ENCODE measurements around the gene ESAM. TPM values are rescaled to one million over a fixed set of nuclear protein-coding genes. Genes with fewer than 3 reads are reported as not detected.

ESAM gene
- polyA plus RNA-seq, 1 donor (not counting 4 experiments of a cell fraction or from before 2014, with no cell fraction given): 0.04 TPM

DNA sequence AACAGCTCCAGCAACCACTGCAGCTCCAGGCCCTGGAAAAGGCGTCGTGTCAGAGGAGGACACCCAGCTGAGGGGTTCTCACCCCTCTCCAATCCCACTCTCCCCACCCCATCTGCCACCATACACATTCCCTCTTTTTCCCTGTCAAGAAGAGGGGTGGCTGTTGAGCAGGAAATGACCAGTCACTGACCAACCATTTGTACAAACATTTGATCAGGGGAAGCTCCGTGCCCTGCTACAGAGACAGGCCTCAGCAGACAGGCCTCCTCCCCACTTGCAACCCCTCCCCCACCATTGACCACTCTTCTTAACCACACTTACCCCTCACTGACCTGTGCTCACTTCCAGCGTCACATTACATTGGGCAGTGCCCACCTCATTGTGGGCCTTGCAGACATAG lies 7.8 kb downstream of the ESAM start:
- Histone ChIP-seq H3K4me3 (ENCODE audit: control insufficient read depth in 2 of 3, extremely low read depth in 1 of 3, insufficient read depth in 2 of 3, low read depth in 1 of 3, low read length in 3 of 3) (no peak overlapping the region), H3K9me3 (ENCODE audit: control insufficient read depth, low read depth, low read length) (no peaks in the 10 kb centered on the region), H3K79me2 (ENCODE audit: control insufficient read depth, insufficient read depth, low read length) (no peaks in the 10 kb centered on the region), H3K36me3 (ENCODE audit: control insufficient read depth in 2 of 2, extremely low read depth in 1 of 2, insufficient read depth in 2 of 2, low read length in 2 of 2) (no peaks in the 10 kb centered on the region), H3K4me1 (ENCODE audit: control insufficient read depth, extremely low read depth, insufficient read depth, low read length) (peaks cover 9% of the 10 kb centered on the region), H3K9me1 (ENCODE audit: control insufficient read depth, extremely low read depth, insufficient read depth, low read length) (no peaks in the 10 kb centered on the region), H3K27ac (ENCODE audit: control insufficient read depth, insufficient read depth, low read length) (no peak overlapping the region), H3K9ac (ENCODE audit: control insufficient read depth, extremely low read depth, insufficient read depth, low read length) (no peak overlapping the region), H3K27me3 (ENCODE audit: control insufficient read depth, extremely low read depth, insufficient read depth, low read length) (peaks cover 73% of the 10 kb centered on the region), H2AFZ (ENCODE audit: control insufficient read depth, low read length) (no peak overlapping the region), H3K4me2 (ENCODE audit: control insufficient read depth, extremely low read depth, insufficient read depth, low read depth, low read length) (no peak overlapping the region), H4K20me1 (ENCODE audit: control insufficient read depth, extremely low read depth, insufficient read depth, low read length) (no peaks in the 10 kb centered on the region)
- dilution Hi-C loops (cut with MboI; ENCODE audit: extremely low pct_ligation_motif_present, low sequenced_read_pairs): no loop called here
- no peak for FAIRE-seq
- DNase-seq (ENCODE audit: low read depth, low spot score): no peak
- no peak for TF ChIP-seq CTCF (optimal IDR thresholded peaks at IDR 0.05 in 1 of 3, IDR thresholded peaks at IDR 0.05 in 1 of 3, conservative IDR thresholded peaks at IDR 0.05 in 1 of 3; ENCODE audit: extremely low read depth in 1 of 3, insufficient read depth in 2 of 3, low read length in 3 of 3)
- no peak for TF ChIP-seq EZH2 (IDR thresholded peaks at IDR 0.05; ENCODE audit: low read length)

GRCh38 chr11:124753624-124754023 lies 8.5 kb downstream of the ESAM start:
- H3K27me3 ChIP-seq (ENCODE audit: control insufficient read depth, extremely low read depth, insufficient read depth, low read length): peaks cover 66% of the 10 kb centered on the region
- no peak overlapping the region for H2AFZ ChIP-seq (ENCODE audit: control insufficient read depth, low read length)

More at GRCh38 chr11:124753624-124754023, 8.5 kb downstream of the ESAM start:
- H3K79me2 ChIP-seq (ENCODE audit: control insufficient read depth, insufficient read depth, low read length): no peaks in the 10 kb centered on the region
- H4K20me1 ChIP-seq (ENCODE audit: control insufficient read depth, extremely low read depth, insufficient read depth, low read length): no peaks in the 10 kb centered on the region
- dilution Hi-C loops (cut with MboI; ENCODE audit: extremely low pct_ligation_motif_present, low sequenced_read_pairs): no loop called here
- H3K9me1 ChIP-seq (ENCODE audit: control insufficient read depth, extremely low read depth, insufficient read depth, low read length): no peaks in the 10 kb centered on the region
- H3K4me2 ChIP-seq (ENCODE audit: control insufficient read depth, extremely low read depth, insufficient read depth, low read depth, low read length): no peak overlapping the region
- H3K4me1 ChIP-seq (ENCODE audit: control insufficient read depth, extremely low read depth, insufficient read depth, low read length): peaks cover 6% of the 10 kb centered on the region
- no peaks in the 10 kb centered on the region for H3K9me3 ChIP-seq (ENCODE audit: control insufficient read depth, low read depth, low read length)
- H3K4me3 ChIP-seq (ENCODE audit: control insufficient read depth in 2 of 3, extremely low read depth in 1 of 3, insufficient read depth in 2 of 3, low read depth in 1 of 3, low read length in 3 of 3): no peak overlapping the region
- no peak overlapping the region for H3K27ac ChIP-seq (ENCODE audit: control insufficient read depth, insufficient read depth, low read length)
- no peak for TF ChIP-seq EZH2 (IDR thresholded peaks at IDR 0.05; ENCODE audit: low read length)
- no peak for TF ChIP-seq CTCF (optimal IDR thresholded peaks at IDR 0.05 in 1 of 3, IDR thresholded peaks at IDR 0.05 in 1 of 3, conservative IDR thresholded peaks at IDR 0.05 in 1 of 3; ENCODE audit: extremely low read depth in 1 of 3, insufficient read depth in 2 of 3, low read length in 3 of 3)
- DNase-seq (ENCODE audit: low read depth, low spot score) (no peak), FAIRE-seq (no peak)
- H3K36me3 ChIP-seq (ENCODE audit: control insufficient read depth in 2 of 2, extremely low read depth in 1 of 2, insufficient read depth in 2 of 2, low read length in 2 of 2): no peaks in the 10 kb centered on the region
- no peak overlapping the region for H3K9ac ChIP-seq (ENCODE audit: control insufficient read depth, extremely low read depth, insufficient read depth, low read length)
